CD4-positive, alpha-beta T cell treated with Interleukin-4 for 4 hours (primary cell): ENCODE data around the gene SETD1B.

Experiments
- DNase-seq: peaks from one replicate; pipeline ENCODE4 v3.0.0-alpha.2; 2020

Gene SETD1B

DNA sequence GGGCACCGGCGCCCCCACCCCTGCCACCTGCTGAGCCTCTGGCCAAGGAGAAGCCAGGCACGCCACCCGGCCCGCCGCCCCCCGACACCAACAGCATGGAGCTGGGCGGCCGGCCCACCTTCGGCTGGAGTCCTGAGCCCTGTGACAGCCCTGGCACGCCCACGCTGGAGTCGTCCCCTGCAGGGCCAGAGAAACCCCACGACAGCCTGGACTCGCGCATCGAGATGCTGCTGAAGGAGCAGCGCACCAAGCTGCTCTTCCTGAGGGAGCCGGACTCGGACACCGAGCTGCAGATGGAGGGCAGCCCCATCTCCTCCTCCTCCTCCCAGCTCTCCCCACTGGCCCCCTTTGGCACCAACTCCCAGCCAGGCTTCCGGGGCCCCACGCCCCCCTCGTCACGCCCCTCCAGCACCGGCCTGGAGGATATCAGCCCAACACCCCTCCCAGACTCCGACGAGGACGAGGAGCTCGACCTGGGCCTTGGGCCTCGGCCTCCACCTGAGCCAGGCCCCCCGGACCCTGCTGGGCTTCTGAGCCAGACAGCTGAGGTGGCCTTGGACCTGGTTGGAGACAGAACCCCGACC, 6.5 kb downstream of the SETD1B start:
- DNase-seq: no peak

DNA sequence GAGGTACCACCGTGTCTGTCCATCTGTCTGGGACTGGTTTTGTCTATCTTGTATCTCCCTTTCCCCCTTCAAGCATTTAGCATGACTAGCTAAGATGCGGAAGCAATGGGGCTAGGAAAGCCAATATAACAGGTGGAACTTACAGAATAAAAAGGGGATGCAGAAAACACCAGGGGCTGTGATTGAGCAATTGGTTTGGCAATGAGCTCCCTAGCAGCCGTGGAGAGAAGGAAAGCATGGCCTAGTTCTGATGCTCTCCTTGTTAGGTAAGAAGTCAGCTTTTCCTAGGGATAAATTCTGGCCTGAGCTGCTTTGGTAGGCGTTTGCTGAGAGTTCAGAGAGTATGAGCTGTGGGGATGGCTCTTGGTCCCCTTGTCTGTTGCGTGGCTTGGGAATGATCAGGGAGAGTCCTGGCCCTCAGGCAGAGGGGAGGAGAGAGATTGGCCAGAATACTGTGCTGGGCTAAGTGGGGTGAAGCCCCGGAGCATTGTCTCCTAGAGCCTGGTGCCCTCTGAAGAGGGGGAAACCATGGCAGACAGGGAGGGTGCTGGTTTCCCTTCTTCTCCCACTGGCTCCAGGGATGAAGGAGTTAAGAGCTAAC, 7.1 kb downstream of the SETD1B start:
- DNase-seq: no peak

DNA sequence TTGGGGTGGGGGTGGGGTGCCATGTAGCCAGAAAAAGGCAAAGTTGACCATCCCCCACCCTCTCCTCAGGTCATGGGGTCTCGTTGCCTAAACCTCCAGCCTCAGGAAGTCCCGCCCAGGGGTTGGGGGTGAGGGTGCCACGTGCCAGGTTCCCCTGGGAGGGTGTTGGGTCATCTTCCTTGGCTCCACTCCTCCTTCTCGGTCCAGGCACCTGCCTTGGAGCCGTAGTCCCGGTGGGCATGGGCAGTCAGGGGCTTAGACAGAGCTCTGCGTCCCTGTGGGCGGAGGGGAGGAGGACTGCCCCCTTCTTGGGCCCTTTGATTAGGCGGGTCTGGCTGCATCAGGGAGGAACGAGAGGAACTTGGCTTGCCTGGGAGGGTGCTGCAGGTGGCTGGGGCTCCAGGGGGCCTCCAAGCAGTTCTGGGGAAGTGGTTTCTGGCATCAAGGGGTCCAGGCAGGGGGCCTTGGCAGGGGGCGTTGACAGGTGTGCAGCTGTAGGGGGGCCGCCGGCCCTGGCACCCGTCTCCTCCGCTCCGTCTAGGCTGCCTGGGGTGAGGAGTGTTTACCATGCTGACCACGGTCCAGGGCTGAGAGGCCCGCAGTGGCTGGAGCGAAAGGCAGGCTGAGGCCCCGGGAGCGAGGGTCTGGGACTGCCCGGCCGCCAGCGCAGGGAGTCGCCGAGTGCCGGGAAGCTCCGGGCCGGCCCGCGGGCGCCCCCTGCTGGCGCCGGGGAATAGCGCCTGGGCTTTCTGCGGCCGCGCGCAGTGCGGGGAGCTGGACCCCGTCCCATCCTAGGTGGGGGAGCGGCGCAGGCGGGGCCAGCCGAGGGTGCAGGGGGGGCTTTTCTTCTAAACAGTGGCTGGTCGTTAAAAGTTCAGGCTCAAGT, 7.9 kb downstream of the SETD1B start:
- no peak for DNase-seq

DNA sequence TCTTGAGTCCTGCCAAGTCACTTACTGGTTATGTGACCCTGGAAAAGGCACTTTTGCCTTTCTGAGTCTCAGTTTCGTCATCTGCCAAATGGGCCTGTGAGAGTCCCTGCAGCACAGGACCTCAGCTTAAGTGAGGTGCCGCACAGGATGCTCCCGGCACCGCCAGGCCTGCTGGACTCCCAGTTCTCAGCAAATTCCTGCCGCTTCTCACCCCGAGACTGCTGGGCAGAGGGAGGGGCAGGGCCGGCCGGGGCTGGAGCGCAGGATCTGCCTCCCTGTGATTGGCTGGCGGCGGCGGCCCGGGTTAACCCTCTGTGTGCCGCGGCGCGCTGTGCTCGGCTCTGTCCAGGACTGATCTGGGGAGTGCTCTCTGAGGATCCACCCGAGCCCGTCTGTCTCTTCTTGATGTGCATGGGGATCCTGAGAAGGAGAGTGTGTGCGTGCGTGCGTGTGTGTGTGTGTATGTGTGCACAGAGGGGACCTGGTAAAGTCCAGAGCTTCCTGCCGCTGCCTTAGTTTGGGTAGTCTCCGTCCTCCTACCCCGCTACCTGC, 8.6 kb downstream of the SETD1B start:
- DNase-seq: no peak

DNA sequence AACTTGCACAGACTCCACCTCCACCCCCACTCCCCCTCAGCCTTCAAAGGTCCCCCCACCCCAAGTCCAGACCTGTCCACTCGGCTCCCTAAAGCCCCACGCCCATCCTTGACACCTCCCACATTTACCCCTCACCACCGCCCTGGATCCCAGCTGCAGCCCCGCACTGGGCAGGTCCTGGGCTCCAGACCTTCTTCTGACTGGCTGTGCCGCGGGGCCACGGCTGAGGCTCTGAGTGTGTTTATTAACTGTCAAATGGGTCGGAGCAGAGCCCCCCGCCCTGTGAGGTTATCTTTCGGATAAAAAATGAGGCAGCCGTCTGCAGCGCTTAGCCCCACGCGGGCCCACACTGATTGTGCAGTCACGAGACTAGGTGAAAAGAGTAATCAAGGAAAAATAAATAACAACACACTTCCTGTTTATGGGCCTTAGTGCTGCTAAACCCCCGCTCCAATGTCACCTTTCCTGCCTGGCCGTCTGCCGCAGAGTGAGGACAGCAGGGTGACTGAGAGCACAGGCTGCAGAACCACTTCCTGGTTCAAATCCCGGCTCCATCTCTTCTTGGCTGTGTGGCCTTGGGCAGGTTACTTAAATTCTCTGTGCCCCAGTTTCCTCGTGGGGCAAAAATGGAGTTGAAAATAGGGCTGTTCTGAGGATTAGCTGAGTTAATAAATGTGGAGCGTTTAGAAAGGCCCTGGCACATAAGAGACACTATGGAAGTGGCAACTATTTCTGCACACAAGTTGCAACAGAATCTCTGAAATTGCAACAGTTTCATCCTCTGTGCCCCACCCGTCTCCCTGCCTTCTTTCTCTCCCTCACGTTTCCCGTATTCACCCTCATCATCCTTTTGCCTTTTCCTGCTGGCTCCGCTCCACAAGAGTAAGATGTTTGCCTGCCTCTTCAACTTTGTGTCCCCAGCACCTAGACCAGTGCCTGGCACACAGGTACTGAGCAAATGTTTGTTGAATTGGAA, 9.4 kb downstream of the SETD1B start:
- DNase-seq: no peak

DNA sequence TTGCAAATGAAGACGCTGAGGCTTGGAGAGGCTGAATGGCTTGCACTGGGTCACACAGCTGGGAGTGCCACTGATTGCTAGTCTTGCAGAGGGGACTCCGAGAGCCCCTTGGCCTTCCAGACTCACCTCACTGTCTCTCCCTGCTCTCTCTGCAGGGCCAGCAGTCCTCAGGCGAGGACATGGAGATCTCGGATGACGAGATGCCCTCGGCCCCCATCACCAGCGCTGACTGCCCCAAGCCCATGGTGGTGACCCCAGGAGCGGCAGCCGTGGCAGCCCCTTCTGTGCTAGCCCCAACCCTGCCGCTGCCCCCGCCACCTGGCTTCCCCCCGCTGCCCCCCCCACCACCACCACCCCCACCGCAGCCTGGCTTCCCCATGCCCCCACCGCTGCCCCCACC, 10.1 kb downstream of the SETD1B start:
- DNase-seq: no peak

DNA sequence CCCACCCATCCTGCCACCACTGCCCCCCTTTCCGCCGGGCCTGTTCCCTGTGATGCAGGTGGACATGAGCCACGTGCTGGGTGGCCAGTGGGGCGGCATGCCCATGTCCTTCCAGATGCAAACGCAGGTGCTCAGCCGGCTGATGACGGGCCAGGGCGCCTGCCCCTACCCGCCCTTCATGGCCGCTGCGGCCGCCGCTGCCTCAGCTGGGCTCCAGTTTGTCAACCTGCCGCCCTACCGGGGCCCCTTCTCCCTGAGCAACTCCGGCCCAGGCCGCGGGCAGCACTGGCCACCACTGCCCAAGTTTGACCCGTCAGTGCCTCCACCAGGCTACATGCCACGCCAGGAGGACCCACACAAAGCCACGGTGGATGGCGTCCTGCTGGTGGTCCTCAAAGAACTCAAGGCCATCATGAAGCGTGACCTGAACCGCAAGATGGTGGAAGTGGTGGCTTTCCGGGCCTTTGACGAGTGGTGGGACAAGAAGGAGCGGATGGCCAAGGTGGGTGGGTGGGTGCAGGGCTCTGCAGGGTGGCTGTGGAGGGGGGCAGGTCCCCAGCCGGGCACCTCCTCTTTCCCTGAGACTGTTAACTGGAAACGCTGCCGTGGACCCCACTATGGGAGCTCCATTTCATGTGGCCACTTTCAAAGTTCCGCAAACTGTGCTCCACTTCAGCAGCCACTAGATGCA, 10.8 kb downstream of the SETD1B start:
- DNase-seq: no peak

DNA sequence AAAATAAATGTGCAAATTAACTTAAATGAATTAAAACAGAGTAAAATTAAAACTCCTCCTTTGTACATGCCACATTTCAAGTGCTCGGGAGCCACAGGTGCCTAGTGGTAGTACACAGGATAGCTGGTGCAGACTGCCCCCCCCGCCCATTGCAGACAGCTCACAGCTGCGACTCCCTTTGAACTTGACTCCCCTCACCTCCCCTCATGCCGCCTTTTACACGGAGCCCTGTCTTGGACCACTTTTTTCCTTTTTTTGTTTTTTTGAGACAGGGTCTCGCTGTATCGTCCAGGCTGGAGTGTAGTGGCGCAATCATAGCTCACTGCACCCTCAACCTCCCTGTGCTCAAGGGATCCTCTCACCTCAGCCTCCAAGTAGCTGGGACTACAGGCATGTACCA, 11.5 kb downstream of the SETD1B start:
- no peak for DNase-seq

DNA sequence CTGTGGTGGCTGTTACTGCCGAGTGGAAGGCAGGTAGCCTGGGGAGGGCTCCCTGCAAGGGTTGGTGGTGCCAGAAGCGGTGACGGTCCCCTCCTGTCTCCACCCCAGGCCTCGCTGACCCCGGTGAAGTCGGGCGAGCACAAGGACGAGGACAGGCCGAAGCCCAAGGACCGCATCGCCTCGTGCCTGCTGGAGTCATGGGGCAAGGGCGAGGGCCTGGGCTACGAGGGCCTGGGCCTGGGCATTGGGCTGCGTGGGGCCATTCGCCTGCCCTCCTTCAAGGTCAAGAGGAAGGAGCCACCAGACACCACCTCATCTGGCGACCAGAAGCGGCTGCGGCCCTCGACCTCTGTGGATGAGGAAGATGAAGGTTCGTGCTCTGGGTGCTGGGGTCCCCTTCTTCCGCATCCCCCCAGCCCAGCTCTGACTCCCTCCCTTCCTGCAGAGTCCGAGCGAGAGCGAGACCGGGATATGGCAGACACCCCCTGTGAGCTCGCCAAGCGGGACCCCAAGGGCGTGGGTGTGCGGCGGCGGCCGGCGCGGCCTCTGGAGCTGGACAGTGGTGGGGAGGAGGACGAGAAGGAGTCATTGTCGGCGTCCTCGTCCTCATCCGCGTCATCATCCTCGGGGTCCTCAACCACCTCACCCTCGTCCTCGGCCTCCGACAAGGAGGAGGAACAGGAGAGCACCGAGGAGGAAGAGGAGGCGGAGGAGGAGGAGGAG, 13.3 kb downstream of the SETD1B start:
- DNase-seq: no peak

DNA sequence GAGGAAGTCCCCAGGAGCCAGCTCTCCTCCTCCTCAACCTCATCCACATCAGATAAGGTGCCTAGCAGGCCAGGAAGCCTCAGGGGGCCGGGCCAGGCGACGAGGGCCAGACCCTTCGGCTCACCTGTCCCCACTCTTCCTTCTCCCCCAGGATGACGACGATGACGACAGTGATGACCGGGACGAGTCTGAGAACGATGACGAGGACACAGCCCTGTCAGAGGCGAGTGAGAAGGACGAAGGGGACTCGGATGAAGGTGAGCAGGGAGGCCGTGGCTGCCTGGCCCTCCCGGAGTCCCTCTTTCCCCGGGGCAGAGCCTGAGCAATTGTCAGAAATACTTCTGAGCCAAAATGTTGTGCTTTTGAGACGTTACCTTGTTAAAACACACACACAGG, 13.8 kb downstream of the SETD1B start:
- DNase-seq: no peak

DNA sequence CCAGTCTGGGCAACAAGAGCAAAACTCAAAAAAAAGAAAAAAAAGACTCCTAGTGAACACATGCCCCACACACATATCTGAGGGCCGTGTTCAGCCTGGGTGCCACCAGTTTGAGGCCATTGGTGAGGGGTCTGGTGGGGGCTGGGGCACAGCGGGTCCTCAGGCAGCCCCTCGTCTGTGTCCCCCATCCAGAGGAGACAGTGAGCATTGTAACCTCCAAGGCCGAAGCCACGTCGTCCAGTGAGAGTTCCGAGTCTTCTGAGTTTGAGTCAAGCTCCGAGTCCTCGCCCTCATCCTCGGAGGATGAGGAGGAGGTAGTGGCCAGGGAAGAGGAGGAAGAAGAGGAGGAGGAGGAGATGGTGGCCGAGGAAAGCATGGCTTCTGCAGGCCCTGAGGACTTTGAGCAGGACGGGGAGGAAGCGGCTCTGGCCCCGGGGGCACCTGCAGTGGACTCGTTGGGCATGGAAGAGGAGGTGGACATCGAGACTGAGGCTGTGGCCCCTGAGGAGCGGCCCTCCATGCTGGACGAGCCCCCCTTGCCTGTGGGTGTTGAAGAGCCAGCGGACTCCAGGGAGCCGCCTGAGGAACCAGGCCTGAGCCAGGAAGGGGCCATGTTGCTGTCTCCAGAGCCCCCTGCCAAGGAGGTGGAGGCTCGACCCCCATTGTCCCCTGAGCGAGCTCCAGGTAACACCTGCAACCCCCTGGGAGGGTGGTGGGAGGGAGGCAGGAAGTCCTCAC, 15.6 kb downstream of the SETD1B start:
- DNase-seq: no peak

DNA sequence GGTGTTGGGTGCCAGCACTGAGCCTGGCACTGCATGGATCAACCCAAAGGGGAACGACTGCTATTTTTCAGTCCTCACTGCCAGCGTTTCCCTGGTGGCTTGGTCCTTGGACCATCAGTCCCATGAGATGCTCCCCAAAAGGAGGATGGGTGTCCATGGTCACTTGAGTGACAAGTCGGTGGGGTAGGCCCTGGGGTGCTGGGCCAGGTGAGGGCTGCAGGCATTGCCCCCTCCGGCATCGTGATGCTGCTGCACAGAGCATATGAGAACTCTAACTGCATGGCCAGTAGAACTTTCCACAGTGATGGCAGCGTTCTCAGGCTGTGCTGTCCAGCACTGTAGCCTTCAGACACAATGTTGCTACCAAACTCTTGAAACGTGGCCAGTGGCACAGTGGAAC, 16.2 kb downstream of the SETD1B start:
- no peak for DNase-seq

DNA sequence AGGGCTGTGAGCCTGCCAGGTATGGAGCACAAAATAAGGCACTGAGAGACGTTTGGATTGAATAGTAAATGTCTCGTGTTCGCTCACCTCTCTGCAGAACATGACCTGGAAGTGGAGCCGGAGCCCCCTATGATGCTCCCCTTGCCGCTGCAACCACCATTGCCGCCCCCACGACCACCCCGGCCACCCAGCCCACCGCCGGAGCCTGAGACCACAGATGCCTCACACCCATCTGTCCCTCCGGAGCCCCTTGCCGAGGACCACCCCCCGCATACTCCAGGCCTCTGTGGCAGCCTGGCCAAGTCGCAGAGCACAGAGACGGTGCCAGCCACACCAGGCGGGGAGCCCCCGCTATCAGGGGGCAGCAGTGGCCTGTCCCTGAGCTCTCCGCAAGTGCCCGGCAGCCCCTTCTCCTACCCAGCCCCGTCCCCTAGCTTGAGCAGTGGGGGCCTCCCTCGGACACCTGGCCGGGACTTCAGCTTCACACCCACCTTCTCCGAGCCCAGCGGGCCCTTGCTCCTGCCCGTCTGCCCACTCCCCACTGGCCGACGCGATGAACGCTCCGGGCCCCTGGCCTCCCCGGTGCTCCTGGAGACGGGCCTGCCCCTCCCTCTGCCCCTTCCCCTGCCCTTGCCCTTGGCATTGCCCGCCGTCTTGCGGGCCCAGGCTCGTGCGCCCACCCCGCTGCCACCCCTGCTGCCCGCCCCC, 18.7 kb downstream of the SETD1B start:
- DNase-seq: no peak

DNA sequence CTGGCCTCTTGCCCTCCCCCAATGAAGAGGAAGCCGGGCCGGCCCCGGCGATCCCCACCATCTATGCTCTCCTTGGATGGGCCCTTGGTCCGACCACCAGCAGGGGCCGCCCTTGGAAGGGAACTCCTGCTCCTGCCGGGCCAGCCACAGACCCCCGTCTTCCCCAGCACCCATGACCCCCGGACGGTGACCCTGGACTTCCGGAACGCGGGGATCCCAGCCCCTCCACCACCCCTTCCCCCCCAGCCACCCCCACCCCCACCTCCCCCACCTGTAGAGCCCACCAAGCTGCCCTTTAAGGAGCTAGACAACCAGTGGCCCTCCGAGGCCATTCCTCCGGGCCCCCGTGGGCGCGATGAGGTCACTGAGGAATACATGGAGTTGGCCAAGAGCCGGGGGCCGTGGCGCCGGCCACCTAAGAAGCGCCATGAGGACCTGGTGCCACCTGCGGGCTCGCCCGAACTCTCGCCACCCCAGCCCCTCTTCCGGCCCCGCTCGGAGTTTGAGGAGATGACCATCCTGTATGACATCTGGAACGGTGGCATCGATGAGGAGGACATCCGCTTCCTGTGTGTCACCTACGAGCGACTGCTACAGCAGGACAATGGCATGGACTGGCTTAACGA, 19.4 kb downstream of the SETD1B start:
- no peak for DNase-seq

DNA sequence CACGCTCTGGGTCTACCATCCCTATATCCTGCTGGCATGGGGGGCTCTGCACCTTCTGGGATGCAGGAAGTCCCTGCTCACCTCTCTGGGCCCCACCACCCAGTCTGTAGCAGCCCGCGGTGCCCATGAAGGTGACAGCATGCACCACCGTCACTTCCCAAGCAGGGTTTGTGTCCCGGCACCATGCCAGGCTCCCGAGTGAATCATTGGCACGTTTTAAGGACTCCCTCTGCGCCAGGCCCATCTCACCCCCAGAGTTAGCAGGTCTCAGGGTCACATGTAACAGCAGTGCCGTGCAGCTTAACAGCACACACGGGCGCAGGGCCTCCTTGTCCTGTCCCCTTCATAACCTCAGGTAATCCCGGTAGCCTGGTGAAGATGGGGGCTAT, 19.9 kb downstream of the SETD1B start:
- no peak for DNase-seq

DNA sequence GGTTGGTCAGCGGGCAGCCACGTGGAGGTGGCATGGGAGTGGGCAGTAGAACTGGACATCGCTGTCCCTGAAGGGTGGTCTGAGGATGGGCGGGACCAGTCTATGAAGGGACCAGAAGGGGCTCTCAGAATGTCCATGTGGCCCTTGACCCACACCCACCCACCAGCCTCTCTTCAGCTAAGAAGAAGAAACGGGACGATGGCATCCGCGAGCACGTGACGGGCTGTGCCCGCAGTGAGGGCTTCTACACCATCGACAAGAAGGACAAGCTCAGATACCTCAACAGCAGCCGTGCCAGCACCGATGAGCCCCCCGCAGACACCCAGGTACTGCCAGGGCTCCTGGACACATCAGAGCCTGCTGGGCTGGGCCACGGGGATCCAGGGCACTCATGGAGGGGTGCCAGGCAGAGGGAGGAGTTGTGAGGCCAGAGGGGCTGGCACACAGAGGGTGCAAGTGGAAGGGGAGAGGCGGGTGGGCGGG, 21.3 kb downstream of the SETD1B start:
- no peak for DNase-seq

DNA sequence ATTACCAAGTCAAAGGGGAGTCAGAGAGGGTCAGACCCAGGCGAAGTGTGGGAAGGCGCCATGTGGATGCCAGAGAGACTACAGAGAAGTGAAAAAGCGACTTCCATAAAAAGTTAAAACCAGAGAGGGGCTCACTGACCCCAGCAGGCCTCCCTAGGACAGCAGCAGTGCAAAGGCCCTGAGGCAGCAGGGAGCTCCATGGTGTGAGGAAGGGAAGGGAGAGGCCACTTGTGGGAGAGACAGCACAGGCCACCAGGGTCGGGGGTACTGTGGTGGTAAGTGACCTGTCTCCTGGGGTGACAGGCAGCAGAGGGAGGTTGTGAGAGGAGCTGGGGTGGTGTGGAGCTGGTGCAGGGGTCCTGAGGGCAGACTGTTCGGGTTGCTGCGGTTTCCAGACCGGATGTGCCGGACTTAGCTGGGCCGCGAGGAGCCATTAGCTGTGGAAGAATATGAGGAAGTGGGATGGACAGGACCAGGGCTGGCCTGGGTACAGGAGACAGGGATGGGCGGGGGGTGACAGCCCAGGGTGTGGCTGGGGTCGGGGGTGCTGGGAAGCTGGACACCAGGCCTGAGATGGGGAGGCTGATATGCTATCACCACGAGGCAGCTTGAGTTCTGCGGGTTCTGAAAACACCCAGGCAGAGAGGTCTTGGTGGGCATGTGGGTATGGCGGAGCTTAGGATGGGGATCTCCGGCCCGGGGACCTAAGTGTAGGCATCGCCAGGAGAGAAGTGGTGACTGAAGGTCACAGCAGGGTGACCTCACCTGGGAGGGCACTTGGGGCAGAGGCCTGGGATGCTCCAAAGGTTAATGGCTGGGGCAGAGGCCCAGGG, 22.7 kb downstream of the SETD1B start:
- DNase-seq: no peak

DNA sequence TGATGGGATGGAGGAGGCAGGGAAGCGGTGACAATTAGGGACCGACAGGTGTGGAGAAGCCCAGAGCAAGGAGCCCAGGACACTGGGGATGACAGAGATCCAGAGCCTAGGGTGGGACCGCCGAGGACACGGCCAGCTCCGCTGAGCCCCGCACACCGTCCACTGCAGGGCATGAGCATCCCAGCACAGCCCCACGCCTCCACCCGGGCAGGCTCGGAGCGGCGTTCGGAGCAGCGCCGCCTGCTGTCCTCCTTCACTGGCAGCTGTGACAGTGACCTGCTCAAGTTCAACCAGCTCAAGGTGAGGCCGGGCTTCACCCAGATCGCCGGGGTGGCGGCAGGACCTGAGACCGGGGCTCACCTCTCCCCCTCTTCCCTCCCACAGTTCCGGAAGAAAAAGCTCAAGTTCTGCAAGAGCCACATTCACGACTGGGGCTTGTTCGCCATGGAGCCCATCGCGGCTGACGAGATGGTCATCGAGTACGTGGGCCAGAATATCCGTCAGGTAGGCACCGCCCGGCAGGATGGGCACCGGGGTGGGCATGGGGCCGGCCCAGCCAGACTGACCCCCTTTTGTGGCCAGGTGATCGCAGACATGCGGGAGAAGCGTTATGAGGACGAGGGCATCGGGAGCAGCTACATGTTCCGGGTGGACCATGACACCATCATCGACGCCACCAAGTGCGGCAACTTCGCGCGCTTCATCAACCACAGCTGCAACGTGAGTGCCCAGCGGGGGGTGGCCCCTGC, 23.7 kb downstream of the SETD1B start:
- no peak for DNase-seq
